Osteoblast (primary cell): Measurements from ENCODE around the gene PXDN. TPM values are rescaled to one million over a fixed set of nuclear protein-coding genes. Genes with fewer than 3 reads are reported as not detected.

ENCODE experiments used
- DNase-seq: peaks from one replicate; pipeline ENCODE4 v3.0.0; 2011; ENCODE audit warnings: low spot score, mixed read lengths; ENCODE audit not compliant: insufficient read length; ENCODE audit errors: missing footprints
- H2AFZ ChIP-seq: 2 replicates; pipeline ENCODE4 v1.6.0; 2011; ENCODE audit warnings: mild to moderate bottlenecking, low read length
- H3K27ac ChIP-seq: 2 replicates; pipeline ENCODE4 v1.5.1; 2011; ENCODE audit warnings: mild to moderate bottlenecking, low read depth, low read length, moderate library complexity
- H3K27me3 ChIP-seq: 2 replicates; pipeline ENCODE4 v1.6.0; 2012; ENCODE audit warnings: mild to moderate bottlenecking, control low read depth, inconsistent platforms, low read length, moderate library complexity; ENCODE audit not compliant: insufficient read depth
- H3K36me3 ChIP-seq: 2 replicates; pipeline ENCODE4 v1.5.1; 2011; ENCODE audit warnings: mild to moderate bottlenecking, low read length, control low read depth, moderate library complexity; ENCODE audit not compliant: insufficient read depth
- H3K4me1 ChIP-seq: 2 replicates; pipeline ENCODE4 v1.5.1; 2011; ENCODE audit warnings: mild to moderate bottlenecking, low read length, control low read depth, moderate library complexity; ENCODE audit not compliant: insufficient read depth
- H3K4me2 ChIP-seq: 2 replicates; pipeline ENCODE4 v1.6.0; 2011; ENCODE audit warnings: mild to moderate bottlenecking, low read length; ENCODE audit not compliant: insufficient read depth
- H3K4me3 ChIP-seq: fragments of 200-600 bp; sonication (generic); 3 replicates; pipeline ENCODE4 v1.5.1; 2012; ENCODE audit warnings: mild to moderate bottlenecking, low read length, inconsistent platforms; ENCODE audit not compliant: insufficient read depth
- H3K79me2 ChIP-seq: 2 replicates; pipeline ENCODE4 v1.6.0; 2012; ENCODE audit warnings: mild to moderate bottlenecking, low read length, control low read depth, inconsistent platforms; ENCODE audit not compliant: insufficient read depth
- H3K9me3 ChIP-seq: 2 replicates; pipeline ENCODE4 v1.5.1; 2011; ENCODE audit warnings: low read depth, low read length, control low read depth
- H4K20me1 ChIP-seq: 2 replicates; pipeline ENCODE4 v1.6.0; 2012; ENCODE audit warnings: mild to moderate bottlenecking, low read length, control low read depth; ENCODE audit not compliant: insufficient read depth
- CTCF ChIP-seq: IDR thresholded peaks from 2 replicates; pipeline ENCODE4 v1.5.1; 2011; ENCODE audit warnings: mild to moderate bottlenecking, low read depth, low read length, moderate library complexity; ENCODE audit errors: extremely low read depth
- total RNA-seq: library from RNA; depleted of rRNA; stranded (reverse); fragments of >200 nt; gene quantifications from 2 replicates; pipeline ENCODE4 v1.2.3, GENCODE V29; 2012

The PXDN gene
- total RNA-seq, 1 donor, result 307 TPM

- Histone ChIP-seq H3K4me1 (peaks cover 14% of the 10 kb centered on the region), H3K79me2 (peaks cover 12% of the 10 kb centered on the region), H3K27ac (no peak overlapping the region), H2AFZ (no peak overlapping the region), H3K4me3 (no peak overlapping the region), H3K9me3 (no peaks in the 10 kb centered on the region), H3K27me3 (no peaks in the 10 kb centered on the region), H3K36me3 (peaks cover 34% of the 10 kb centered on the region), H3K4me2 (no peak overlapping the region), H4K20me1 (peaks cover 17% of the 10 kb centered on the region)
- no peak for TF ChIP-seq CTCF
- DNase-seq, result peak; percentile 43
Measured at GRCh38 chr2:1641523-1641922, 102.8 kb downstream of the PXDN start.

- no peak overlapping the region for H3K27ac ChIP-seq
- TF ChIP-seq CTCF, result no peak
- H3K79me2 ChIP-seq, result peaks cover 8% of the 10 kb centered on the region
- DNase-seq, result peak; percentile 27
- peaks cover 14% of the 10 kb centered on the region for H3K4me1 ChIP-seq
- H2AFZ ChIP-seq, result no peak overlapping the region
- H3K4me3 ChIP-seq, result no peak overlapping the region
- H3K4me2 ChIP-seq, result no peak overlapping the region
- H4K20me1 ChIP-seq, result peaks cover 18% of the 10 kb centered on the region
- H3K36me3 ChIP-seq, result peaks cover 33% of the 10 kb centered on the region
- no peaks in the 10 kb centered on the region for H3K9me3 ChIP-seq
- no peaks in the 10 kb centered on the region for H3K27me3 ChIP-seq
Measured at GRCh38 chr2:1640301-1641135, 103.8 kb downstream of the PXDN start.

GRCh38 chr2:1639086-1639858, 105.0 kb downstream of the PXDN start:
- H3K27me3 ChIP-seq, result no peaks in the 10 kb centered on the region
- DNase-seq, result peak; percentile 50
- peaks cover 14% of the 10 kb centered on the region for H3K4me1 ChIP-seq
- H3K4me3 ChIP-seq, result no peak overlapping the region
- no peak overlapping the region for H3K4me2 ChIP-seq
- H3K36me3 ChIP-seq, result peaks cover 35% of the 10 kb centered on the region
- peaks cover 3% of the 10 kb centered on the region for H3K79me2 ChIP-seq
- H4K20me1 ChIP-seq, result peaks cover 22% of the 10 kb centered on the region
- no peak overlapping the region for H2AFZ ChIP-seq
- no peak overlapping the region for H3K27ac ChIP-seq
- no peaks in the 10 kb centered on the region for H3K9me3 ChIP-seq
- TF ChIP-seq CTCF, result no peak
